ENCODE measurements around the gene MTMR2. TPM values are rescaled to one million over a fixed set of nuclear protein-coding genes. Genes with fewer than 3 reads are reported as not detected.

The MTMR2 gene
- total RNA-seq, 1 experiment from 2014 or later: 29.1 TPM

DNA sequence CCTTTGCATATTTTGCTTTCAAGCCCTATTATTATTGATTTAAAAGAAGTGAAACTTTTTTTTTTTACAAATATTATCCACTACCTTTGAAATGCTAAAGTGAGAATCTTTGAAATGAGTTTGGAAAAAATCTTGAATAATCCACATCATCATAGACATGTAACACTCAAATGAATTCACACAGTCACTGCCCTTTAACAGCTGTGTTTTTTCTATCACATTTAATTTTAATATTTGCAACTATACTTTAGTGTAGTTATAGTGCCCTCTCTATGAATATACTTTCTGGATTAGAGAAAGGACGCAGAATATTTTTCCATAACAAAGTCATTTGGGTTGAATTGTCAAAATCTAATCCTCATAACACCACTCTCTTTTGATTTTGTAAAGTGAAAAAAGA lies 37.9 kb upstream of the MTMR2 start:
- ChIA-PET POLR2A (no interaction called here), CTCF (no interaction called here), RAD21 (ENCODE audit: low non-redundant PET in 1 of 2, low total read pairs in 2 of 2, uncharacterized antibody in 2 of 2, unreplicated experiment in 2 of 2) (no interaction called here)
- no peak overlapping the region for H3K4me3 ChIP-seq (replicated peaks in 1 of 2; ENCODE audit: low read depth in 1 of 2, low read length in 2 of 2)
- no TSS peak for BruUV-seq (replicated peaks)
- H3K27ac ChIP-seq (ENCODE audit: low read depth, low read length): no peak overlapping the region
- no peak for DNase-seq (ENCODE audit: low read depth, low spot score)
- no peak for TF ChIP-seq ZNF274 (IDR thresholded peaks at IDR 0.05; ENCODE audit: low read depth, low read length)
- TF ChIP-seq, protein P1, sequence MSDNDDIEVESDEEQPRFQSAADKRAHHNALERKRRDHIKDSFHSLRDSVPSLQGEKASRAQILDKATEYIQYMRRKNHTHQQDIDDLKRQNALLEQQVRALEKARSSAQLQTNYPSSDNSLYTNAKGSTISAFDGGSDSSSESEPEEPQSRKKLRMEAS (IDR thresholded peaks at IDR 0.05): no peak
- no peak for TF ChIP-seq POLR2AphosphoS5 (IDR thresholded peaks at IDR 0.05; ENCODE audit: low read depth, low read length)
- TF ChIP-seq, protein P2, sequence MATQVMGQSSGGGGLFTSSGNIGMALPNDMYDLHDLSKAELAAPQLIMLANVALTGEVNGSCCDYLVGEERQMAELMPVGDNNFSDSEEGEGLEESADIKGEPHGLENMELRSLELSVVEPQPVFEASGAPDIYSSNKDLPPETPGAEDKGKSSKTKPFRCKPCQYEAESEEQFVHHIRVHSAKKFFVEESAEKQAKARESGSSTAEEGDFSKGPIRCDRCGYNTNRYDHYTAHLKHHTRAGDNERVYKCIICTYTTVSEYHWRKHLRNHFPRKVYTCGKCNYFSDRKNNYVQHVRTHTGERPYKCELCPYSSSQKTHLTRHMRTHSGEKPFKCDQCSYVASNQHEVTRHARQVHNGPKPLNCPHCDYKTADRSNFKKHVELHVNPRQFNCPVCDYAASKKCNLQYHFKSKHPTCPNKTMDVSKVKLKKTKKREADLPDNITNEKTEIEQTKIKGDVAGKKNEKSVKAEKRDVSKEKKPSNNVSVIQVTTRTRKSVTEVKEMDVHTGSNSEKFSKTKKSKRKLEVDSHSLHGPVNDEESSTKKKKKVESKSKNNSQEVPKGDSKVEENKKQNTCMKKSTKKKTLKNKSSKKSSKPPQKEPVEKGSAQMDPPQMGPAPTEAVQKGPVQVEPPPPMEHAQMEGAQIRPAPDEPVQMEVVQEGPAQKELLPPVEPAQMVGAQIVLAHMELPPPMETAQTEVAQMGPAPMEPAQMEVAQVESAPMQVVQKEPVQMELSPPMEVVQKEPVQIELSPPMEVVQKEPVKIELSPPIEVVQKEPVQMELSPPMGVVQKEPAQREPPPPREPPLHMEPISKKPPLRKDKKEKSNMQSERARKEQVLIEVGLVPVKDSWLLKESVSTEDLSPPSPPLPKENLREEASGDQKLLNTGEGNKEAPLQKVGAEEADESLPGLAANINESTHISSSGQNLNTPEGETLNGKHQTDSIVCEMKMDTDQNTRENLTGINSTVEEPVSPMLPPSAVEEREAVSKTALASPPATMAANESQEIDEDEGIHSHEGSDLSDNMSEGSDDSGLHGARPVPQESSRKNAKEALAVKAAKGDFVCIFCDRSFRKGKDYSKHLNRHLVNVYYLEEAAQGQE (IDR thresholded peaks at IDR 0.05; ENCODE audit: low read depth): no peak
- TF ChIP-seq ZFX (IDR thresholded peaks at IDR 0.05): no peak
- TF ChIP-seq EZH2phosphoT487 (IDR thresholded peaks at IDR 0.05; ENCODE audit: borderline replicate concordance): no peak
- no peak for TF ChIP-seq ELF1 (IDR thresholded peaks at IDR 0.05; ENCODE audit: borderline replicate concordance, low read depth)
- no peak for TF ChIP-seq YY1 (IDR thresholded peaks at IDR 0.05; ENCODE audit: extremely low read depth, insufficient replicate concordance, low read depth, low read length)
- no peak for TF ChIP-seq JUND (IDR thresholded peaks at IDR 0.05)
- TF ChIP-seq, protein P3, sequence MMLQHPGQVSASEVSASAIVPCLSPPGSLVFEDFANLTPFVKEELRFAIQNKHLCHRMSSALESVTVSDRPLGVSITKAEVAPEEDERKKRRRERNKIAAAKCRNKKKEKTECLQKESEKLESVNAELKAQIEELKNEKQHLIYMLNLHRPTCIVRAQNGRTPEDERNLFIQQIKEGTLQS (IDR thresholded peaks at IDR 0.05): no peak
- no peak for TF ChIP-seq EZH2 (IDR thresholded peaks at IDR 0.05)
- TF ChIP-seq POLR2A (IDR thresholded peaks at IDR 0.05; ENCODE audit: borderline replicate concordance, extremely low read depth, insufficient read depth, insufficient read length): no peak
- TF ChIP-seq, protein P4, sequence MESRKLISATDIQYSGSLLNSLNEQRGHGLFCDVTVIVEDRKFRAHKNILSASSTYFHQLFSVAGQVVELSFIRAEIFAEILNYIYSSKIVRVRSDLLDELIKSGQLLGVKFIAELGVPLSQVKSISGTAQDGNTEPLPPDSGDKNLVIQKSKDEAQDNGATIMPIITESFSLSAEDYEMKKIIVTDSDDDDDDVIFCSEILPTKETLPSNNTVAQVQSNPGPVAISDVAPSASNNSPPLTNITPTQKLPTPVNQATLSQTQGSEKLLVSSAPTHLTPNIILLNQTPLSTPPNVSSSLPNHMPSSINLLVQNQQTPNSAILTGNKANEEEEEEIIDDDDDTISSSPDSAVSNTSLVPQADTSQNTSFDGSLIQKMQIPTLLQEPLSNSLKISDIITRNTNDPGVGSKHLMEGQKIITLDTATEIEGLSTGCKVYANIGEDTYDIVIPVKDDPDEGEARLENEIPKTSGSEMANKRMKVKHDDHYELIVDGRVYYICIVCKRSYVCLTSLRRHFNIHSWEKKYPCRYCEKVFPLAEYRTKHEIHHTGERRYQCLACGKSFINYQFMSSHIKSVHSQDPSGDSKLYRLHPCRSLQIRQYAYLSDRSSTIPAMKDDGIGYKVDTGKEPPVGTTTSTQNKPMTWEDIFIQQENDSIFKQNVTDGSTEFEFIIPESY (IDR thresholded peaks at IDR 0.05; ENCODE audit: extremely low read depth, insufficient replicate concordance, low read length): no peak
- no peak for TF ChIP-seq SP1 (IDR thresholded peaks at IDR 0.05; ENCODE audit: low read depth)
- no peak for TF ChIP-seq RAD21 (IDR thresholded peaks at IDR 0.05; ENCODE audit: low read depth)
- H3K9me3 ChIP-seq (ENCODE audit: control insufficient read depth in 1 of 2, insufficient read depth in 1 of 2, low read depth in 1 of 2, low read length in 2 of 2): no peaks in the 10 kb centered on the region
- H3K4me1 ChIP-seq (ENCODE audit: control insufficient read depth in 1 of 2, insufficient read depth in 2 of 2, low read length in 2 of 2): no peaks in the 10 kb centered on the region
- no peak overlapping the region for H3K4me2 ChIP-seq (ENCODE audit: low read length)
- no peak overlapping the region for H2AFZ ChIP-seq (ENCODE audit: low read depth, low read length, poor library complexity, severe bottlenecking)
- no peak for ATAC-seq
- no peaks in the 10 kb centered on the region for H3K79me2 ChIP-seq (ENCODE audit: insufficient read depth, low read length)
- H4K20me1 ChIP-seq (ENCODE audit: insufficient read depth): no peaks in the 10 kb centered on the region
- H3K9ac ChIP-seq (ENCODE audit: low read length): no peak overlapping the region
- H3K27me3 ChIP-seq (ENCODE audit: insufficient read depth, low read length): no peaks in the 10 kb centered on the region; the same call in 1 of the 2 replicates
- no peaks in the 10 kb centered on the region for H3K9me2 ChIP-seq (ENCODE audit: insufficient read depth)
- intact Hi-C loops (cut with micrococcal nuclease): no loop called here
- H3K36me3 ChIP-seq (ENCODE audit: control insufficient read depth in 1 of 2, insufficient read depth in 2 of 2, low read length in 2 of 2): no peaks in the 10 kb centered on the region
